HCT116 (cell line): ENCODE results near the gene SOWAHB. TPM values are rescaled to one million over a fixed set of nuclear protein-coding genes. Genes with fewer than 3 reads are reported as not detected.

Source experiments
- ATAC-seq: fragments of 200-7000 bp; cut with Tn5 transposase; 2 replicates; pipeline ENCODE4 v1.9.1; 2020; ENCODE audit warnings: mild to moderate bottlenecking, moderate library complexity
- BruUV-seq: library from RNA; stranded (reverse); fragments of 400-500 nt; replicated peaks from 2 replicates; lab custom pipeline; 2021; lab: Mats Ljungman, UMichigan
- CTCF ChIA-PET: fragments of 300-600 bp; sonication (Branson Sonifier 250); formaldehyde crosslinking; loops from one replicate; lab custom pipeline; 2021; ENCODE audit warnings: antibody characterized with exemption; lab: Charles Lee
- POLR2A ChIA-PET: fragments of 300-600, 350-600 bp; sonication (Branson Sonifier 250); formaldehyde crosslinking; loops from one replicate; lab custom pipeline; 2021; ENCODE audit warnings: antibody characterized with exemption; lab: Charles Lee
- RAD21 ChIA-PET, 2 experiments: fragments of 300-600 bp; sonication (Branson Sonifier 250); formaldehyde crosslinking; loops; one replicate each; lab custom pipeline; 2023; ENCODE audit warnings: low total read pairs in 2 of 2; ENCODE audit not compliant: uncharacterized antibody in 2 of 2, unreplicated experiment in 2 of 2, low non-redundant PET in 1 of 2; lab: Charles Lee
- DNase-seq: peaks from one replicate; pipeline ENCODE4 v3.0.0-alpha.2; 2010; ENCODE audit warnings: low read depth, low spot score
- H2AFZ ChIP-seq: fragments of 200-600 bp; shearing (Covaris generic), sonication (generic); 2 replicates; pipeline ENCODE4 v1.6.1; 2017; ENCODE audit warnings: low read depth, mixed run types, mixed read lengths, antibody characterized with exemption, low read length; ENCODE audit not compliant: poor library complexity, severe bottlenecking
- H3K27ac ChIP-seq: 2 replicates; pipeline ENCODE4 v1.5.1; 2012; ENCODE audit warnings: low read depth, low read length
- H3K27me3 ChIP-seq: fragments of 200-600 bp; sonication (generic); 2 replicates; pipeline ENCODE4 v1.6.1; 2016; ENCODE audit warnings: mixed run types, low read length, mixed read lengths; ENCODE audit not compliant: insufficient read depth
- H3K36me3 ChIP-seq, 2 experiments: fragments of 200-500 bp in 1 of 2; fragments of 200-600 bp in 1 of 2; sonication (Bioruptor generic) in 1 of 2; sonication (generic) in 1 of 2; 2 replicates each; pipeline versions ENCODE4 v1.5.1 to v1.6.1; 2014 to 2016; ENCODE audit warnings: low read length in 2 of 2, inconsistent platforms in 1 of 2, mixed read lengths in 1 of 2, mixed run types in 1 of 2; ENCODE audit not compliant: insufficient read depth in 2 of 2, control insufficient read depth in 1 of 2
- H3K4me1 ChIP-seq, 2 experiments: fragments of 200-600 bp in 1 of 2; sonication (generic) in 1 of 2; 2 replicates each; pipeline versions ENCODE4 v1.5.1 to v1.6.1; 2012 to 2017; ENCODE audit warnings: low read length in 2 of 2, inconsistent platforms in 1 of 2, mild to moderate bottlenecking in 1 of 2, mixed read lengths in 1 of 2, mixed run types in 1 of 2, moderate library complexity in 1 of 2; ENCODE audit not compliant: insufficient read depth in 2 of 2, control insufficient read depth in 1 of 2
- H3K4me2 ChIP-seq: fragments of 200-600 bp; sonication (generic); 2 replicates; pipeline ENCODE4 v1.6.1; 2017; ENCODE audit warnings: mixed run types, low read length, mixed read lengths
- H3K4me3 ChIP-seq, 2 experiments: fragments of 200-600 bp in 1 of 2; sonication (generic) in 1 of 2; replicated peaks in 1 of 2; 2 replicates each; pipeline ENCODE4 v1.5.1; 2011 to 2016; ENCODE audit warnings: low read length in 2 of 2, control low read depth in 1 of 2, low read depth in 1 of 2, mild to moderate bottlenecking in 1 of 2, mixed read lengths in 1 of 2, mixed run types in 1 of 2
- H3K79me2 ChIP-seq: fragments of 200-600 bp; sonication (generic); 2 replicates; pipeline ENCODE4 v1.6.1; 2017; ENCODE audit warnings: mild to moderate bottlenecking, mixed run types, low read length, moderate library complexity, mixed read lengths; ENCODE audit not compliant: insufficient read depth
- H3K9ac ChIP-seq: fragments of 200-600 bp; sonication (generic); 2 replicates; pipeline ENCODE4 v1.6.1; 2016; ENCODE audit warnings: low read length, mixed read lengths
- H3K9me2 ChIP-seq: fragments of 200-600 bp; sonication (generic), shearing (Covaris generic); 2 replicates; pipeline ENCODE4 v1.6.1; 2017; ENCODE audit warnings: mixed run types, mild to moderate bottlenecking, moderate library complexity; ENCODE audit not compliant: insufficient read depth
- H3K9me3 ChIP-seq, 2 experiments: fragments of 200-500 bp in 1 of 2; fragments of 200-600 bp in 1 of 2; sonication (Bioruptor generic) in 1 of 2; sonication (generic) in 1 of 2; 2 replicates each; pipeline ENCODE4 v1.6.1; 2014 to 2017; ENCODE audit warnings: low read length in 2 of 2, mixed read lengths in 2 of 2, inconsistent platforms in 1 of 2, low read depth in 1 of 2, mild to moderate bottlenecking in 1 of 2, mixed run types in 1 of 2, moderate library complexity in 1 of 2; ENCODE audit not compliant: control insufficient read depth in 1 of 2, insufficient read depth in 1 of 2
- H4K20me1 ChIP-seq: fragments of 200-600 bp; sonication (generic), shearing (Covaris generic); 2 replicates; pipeline ENCODE4 v1.6.1; 2017; ENCODE audit warnings: mixed run types, mild to moderate bottlenecking, moderate library complexity; ENCODE audit not compliant: insufficient read depth
- CBX3 ChIP-seq: IDR thresholded peaks from 2 replicates; pipeline ENCODE4 v1.6.1; 2012; ENCODE audit warnings: low read depth
- EGR1 ChIP-seq: IDR thresholded peaks from 2 replicates; pipeline ENCODE4 v1.6.1; 2012; ENCODE audit warnings: low read depth
- ELF1 ChIP-seq: IDR thresholded peaks from 2 replicates; pipeline ENCODE4 v1.6.1; 2012; ENCODE audit warnings: low read depth, borderline replicate concordance
- FOSL1 ChIP-seq: IDR thresholded peaks from 2 replicates; pipeline ENCODE4 v1.6.1; 2012; ENCODE audit warnings: low read depth
- POLR2A ChIP-seq: IDR thresholded peaks from 2 replicates; pipeline ENCODE4 v1.7.0; 2011; ENCODE audit warnings: borderline replicate concordance; ENCODE audit not compliant: insufficient read depth, insufficient read length; ENCODE audit errors: extremely low read depth
- RAD21 ChIP-seq: IDR thresholded peaks from 2 replicates; pipeline ENCODE4 v1.6.1; 2012; ENCODE audit warnings: low read depth, mild to moderate bottlenecking
- SRF ChIP-seq: IDR thresholded peaks from 2 replicates; pipeline ENCODE4 v1.6.1; 2012; ENCODE audit warnings: low read depth
- ZFX ChIP-seq: fragments of 450-650 bp; IDR thresholded peaks from 2 replicates; pipeline ENCODE4 v1.6.1; 2017
- intact Hi-C: fragments of 100-400 bp; cut with micrococcal nuclease; formaldehyde crosslinking; loops from 2 replicates; pipeline ENCODE4 v1.10.0; 2022
- total RNA-seq: library from RNA; stranded (reverse); gene quantifications from one replicate; pipeline ENCODE4 v1.2.1, GENCODE V29; 2021; ENCODE audit not compliant: unreplicated experiment
- TF ChIP-seq, protein P1 (sequence below): IDR thresholded peaks from 2 replicates; pipeline ENCODE4 v1.6.1; 2012; ENCODE audit warnings: low read depth
- TF ChIP-seq, protein P2 (sequence below), 3 experiments: fragments of 200-600 bp in 1 of 3; sonication (generic) in 1 of 3; IDR thresholded peaks in 2 of 3; conservative IDR thresholded peaks in 1 of 3; 2 replicates each; pipeline ENCODE4 v1.5.1; 2012 to 2017; ENCODE audit warnings: low read depth in 2 of 3, low read length in 2 of 3, antibody characterized with exemption in 1 of 3, borderline replicate concordance in 1 of 3, control low read depth in 1 of 3, mild to moderate bottlenecking in 1 of 3, mixed read lengths in 1 of 3, mixed run types in 1 of 3, moderate library complexity in 1 of 3; ENCODE audit not compliant: insufficient read depth in 1 of 3

SOWAHB gene
- total RNA-seq, 1 experiment from 2014 or later: 3.0 TPM

GRCh38 chr4:76896048-76896447 is 1.9 kb downstream of the SOWAHB start (continued):
- TF ChIP-seq RAD21: no peak
- TF ChIP-seq ELF1: no peak
- TF ChIP-seq, protein P1, sequence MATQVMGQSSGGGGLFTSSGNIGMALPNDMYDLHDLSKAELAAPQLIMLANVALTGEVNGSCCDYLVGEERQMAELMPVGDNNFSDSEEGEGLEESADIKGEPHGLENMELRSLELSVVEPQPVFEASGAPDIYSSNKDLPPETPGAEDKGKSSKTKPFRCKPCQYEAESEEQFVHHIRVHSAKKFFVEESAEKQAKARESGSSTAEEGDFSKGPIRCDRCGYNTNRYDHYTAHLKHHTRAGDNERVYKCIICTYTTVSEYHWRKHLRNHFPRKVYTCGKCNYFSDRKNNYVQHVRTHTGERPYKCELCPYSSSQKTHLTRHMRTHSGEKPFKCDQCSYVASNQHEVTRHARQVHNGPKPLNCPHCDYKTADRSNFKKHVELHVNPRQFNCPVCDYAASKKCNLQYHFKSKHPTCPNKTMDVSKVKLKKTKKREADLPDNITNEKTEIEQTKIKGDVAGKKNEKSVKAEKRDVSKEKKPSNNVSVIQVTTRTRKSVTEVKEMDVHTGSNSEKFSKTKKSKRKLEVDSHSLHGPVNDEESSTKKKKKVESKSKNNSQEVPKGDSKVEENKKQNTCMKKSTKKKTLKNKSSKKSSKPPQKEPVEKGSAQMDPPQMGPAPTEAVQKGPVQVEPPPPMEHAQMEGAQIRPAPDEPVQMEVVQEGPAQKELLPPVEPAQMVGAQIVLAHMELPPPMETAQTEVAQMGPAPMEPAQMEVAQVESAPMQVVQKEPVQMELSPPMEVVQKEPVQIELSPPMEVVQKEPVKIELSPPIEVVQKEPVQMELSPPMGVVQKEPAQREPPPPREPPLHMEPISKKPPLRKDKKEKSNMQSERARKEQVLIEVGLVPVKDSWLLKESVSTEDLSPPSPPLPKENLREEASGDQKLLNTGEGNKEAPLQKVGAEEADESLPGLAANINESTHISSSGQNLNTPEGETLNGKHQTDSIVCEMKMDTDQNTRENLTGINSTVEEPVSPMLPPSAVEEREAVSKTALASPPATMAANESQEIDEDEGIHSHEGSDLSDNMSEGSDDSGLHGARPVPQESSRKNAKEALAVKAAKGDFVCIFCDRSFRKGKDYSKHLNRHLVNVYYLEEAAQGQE: no peak

DNA sequence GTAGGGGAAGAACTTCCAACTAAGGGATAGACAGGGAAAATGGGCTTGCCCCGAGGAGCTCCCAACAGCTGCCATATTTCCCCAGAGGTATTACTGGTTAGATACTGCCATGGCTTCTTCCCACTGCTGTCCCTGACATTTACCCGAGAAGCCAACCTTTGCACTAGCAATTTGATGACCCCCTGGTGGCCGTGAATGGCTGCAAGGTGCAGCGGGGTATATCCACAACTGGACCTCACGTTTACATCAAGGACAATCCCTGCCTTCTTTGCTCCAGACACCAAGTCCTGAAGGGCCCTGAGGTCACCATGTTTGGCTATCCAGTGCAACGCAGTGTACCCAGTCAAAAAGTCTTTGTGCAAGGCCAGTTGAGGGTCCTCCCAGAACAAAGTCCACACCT is 2.3 kb downstream of the SOWAHB start:
- intact Hi-C loops: loop anchor here (5.0 kb wide), 2 partner anchors 52 to 113 kb away; partner anchors contain the start of gene SEPTIN11
- Histone ChIP-seq H3K4me1 (peaks cover 3 to 15% of the 10 kb centered on the region in 2 experiments; a peak in 2 of 4 replicates), H3K9me2 (no peaks in the 10 kb centered on the region), H2AFZ (no peak overlapping the region), H3K27me3 (no peaks in the 10 kb centered on the region), H3K4me2 (no peak overlapping the region), H4K20me1 (no peaks in the 10 kb centered on the region), H3K79me2 (no peaks in the 10 kb centered on the region), H3K9me3 (no peaks in the 10 kb centered on the region), H3K4me3 (no peak overlapping the region), H3K9ac (no peak overlapping the region), H3K36me3 (no peaks in the 10 kb centered on the region), H3K27ac (no peak overlapping the region)
- ChIA-PET RAD21 (no interaction called here), POLR2A (no interaction called here), CTCF (no interaction called here)
- DNase-seq (no peak), ATAC-seq (no peak)
- TF ChIP-seq, protein P2, sequence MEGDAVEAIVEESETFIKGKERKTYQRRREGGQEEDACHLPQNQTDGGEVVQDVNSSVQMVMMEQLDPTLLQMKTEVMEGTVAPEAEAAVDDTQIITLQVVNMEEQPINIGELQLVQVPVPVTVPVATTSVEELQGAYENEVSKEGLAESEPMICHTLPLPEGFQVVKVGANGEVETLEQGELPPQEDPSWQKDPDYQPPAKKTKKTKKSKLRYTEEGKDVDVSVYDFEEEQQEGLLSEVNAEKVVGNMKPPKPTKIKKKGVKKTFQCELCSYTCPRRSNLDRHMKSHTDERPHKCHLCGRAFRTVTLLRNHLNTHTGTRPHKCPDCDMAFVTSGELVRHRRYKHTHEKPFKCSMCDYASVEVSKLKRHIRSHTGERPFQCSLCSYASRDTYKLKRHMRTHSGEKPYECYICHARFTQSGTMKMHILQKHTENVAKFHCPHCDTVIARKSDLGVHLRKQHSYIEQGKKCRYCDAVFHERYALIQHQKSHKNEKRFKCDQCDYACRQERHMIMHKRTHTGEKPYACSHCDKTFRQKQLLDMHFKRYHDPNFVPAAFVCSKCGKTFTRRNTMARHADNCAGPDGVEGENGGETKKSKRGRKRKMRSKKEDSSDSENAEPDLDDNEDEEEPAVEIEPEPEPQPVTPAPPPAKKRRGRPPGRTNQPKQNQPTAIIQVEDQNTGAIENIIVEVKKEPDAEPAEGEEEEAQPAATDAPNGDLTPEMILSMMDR (IDR thresholded peaks at IDR 0.05 in 2 of 3, conservative IDR thresholded peaks at IDR 0.05 in 1 of 3; ENCODE audit: borderline replicate concordance in 1 of 3, insufficient read depth in 1 of 3, low read depth in 2 of 3, low read length in 2 of 3): peak in 2 of 3 experiments; percentile 29 to 43; a peak in 4 of 6 replicates
- TF ChIP-seq FOSL1 (no peak), POLR2A (no peak), ZFX (no peak), CBX3 (no peak), EGR1 (no peak), SRF (no peak)
- TSS peak; percentile 40 for BruUV-seq
